H1 (cell line): ENCODE results near the gene SLC30A9. TPM values are rescaled to one million over a fixed set of nuclear protein-coding genes. Genes with fewer than 3 reads are reported as not detected.

ENCODE experiments used
- CTCF ChIA-PET: fragments of 300-600 bp; sonication (Branson Sonifier 250); formaldehyde crosslinking; loops from one replicate; lab custom pipeline; 2021; ENCODE audit not compliant: partially characterized antibody; lab: Charles Lee
- POLR2A ChIA-PET: fragments of 300-600 bp; sonication (Branson Sonifier 250); formaldehyde crosslinking; loops from one replicate; lab custom pipeline; 2021; ENCODE audit warnings: inconsistent platforms; ENCODE audit not compliant: partially characterized antibody; lab: Charles Lee
- DNase-seq, 2 experiments: peaks; one replicate each; pipeline versions ENCODE4 v3.0.0 to v3.0.0-alpha.2; 2010 to 2022; ENCODE audit warnings: low spot score in 2 of 2, low read depth in 1 of 2, mixed read lengths in 1 of 2
- FAIRE-seq: peaks from 2 replicates; lab custom pipeline; 2011; peaks lifted over from hg19 to GRCh38; lab: Jason Lieb, UNC
- H2AFZ ChIP-seq: 2 replicates; pipeline ENCODE4 v1.8.1; 2012; ENCODE audit warnings: low read length, inconsistent platforms
- H2AK5ac ChIP-seq: 2 replicates; pipeline ENCODE4 v1.6.1; 2013; ENCODE audit warnings: low read depth, low read length
- H2BK120ac ChIP-seq: replicated peaks from 2 replicates; pipeline ENCODE3; 2013; ENCODE audit warnings: low read depth, low read length, inconsistent platforms
- H2BK12ac ChIP-seq: 2 replicates; pipeline ENCODE4 v1.6.1; 2013; ENCODE audit warnings: low read depth, low read length
- H2BK15ac ChIP-seq: 2 replicates; pipeline ENCODE4 v1.6.1; 2013; ENCODE audit warnings: low read length
- H2BK20ac ChIP-seq: 2 replicates; pipeline ENCODE4 v1.6.1; 2013; ENCODE audit warnings: low read length
- H2BK5ac ChIP-seq: 2 replicates; pipeline ENCODE4 v1.6.1; 2013; ENCODE audit warnings: low read depth, low read length
- H3K14ac ChIP-seq: 2 replicates; pipeline ENCODE4 v1.6.1; 2013; ENCODE audit warnings: inconsistent platforms; ENCODE audit not compliant: insufficient read length
- H3K18ac ChIP-seq: 2 replicates; pipeline ENCODE4 v1.6.1; 2013; ENCODE audit warnings: low read length; ENCODE audit errors: extremely low read depth
- H3K23ac ChIP-seq: 2 replicates; pipeline ENCODE4 v1.6.1; 2013; ENCODE audit warnings: inconsistent platforms; ENCODE audit not compliant: insufficient read length
- H3K23me2 ChIP-seq: 2 replicates; pipeline ENCODE4 v1.6.1; 2013; ENCODE audit warnings: low read depth, low read length
- H3K27ac ChIP-seq: 2 replicates; pipeline ENCODE4 v1.6.1; 2011; ENCODE audit warnings: low read depth, low read length, inconsistent platforms
- H3K27me3 ChIP-seq, 4 experiments: replicated peaks in 1 of 4; 1 replicate in 1 of 4; 2 replicates in 3 of 4; pipeline versions ENCODE4 v1.6.1 to v1.8.1; 2011 to 2013; ENCODE audit warnings: low read length in 3 of 4, mild to moderate bottlenecking in 3 of 4, inconsistent platforms in 2 of 4, mixed read lengths in 2 of 4, moderate library complexity in 1 of 4; ENCODE audit not compliant: control insufficient read depth in 3 of 4, insufficient read depth in 3 of 4; ENCODE audit errors: extremely low read depth in 1 of 4
- H3K36me3 ChIP-seq, 4 experiments: 2 replicates each; pipeline versions ENCODE4 v1.6.1 to v1.8.1; 2011 to 2013; ENCODE audit warnings: mild to moderate bottlenecking in 4 of 4, low read length in 3 of 4, moderate library complexity in 2 of 4, control low read depth in 1 of 4, inconsistent platforms in 1 of 4; ENCODE audit not compliant: insufficient read depth in 4 of 4, control insufficient read depth in 2 of 4
- H3K4ac ChIP-seq: replicated peaks from 2 replicates; pipeline ENCODE3; 2013; ENCODE audit warnings: low read length, low read depth, mixed read lengths, inconsistent platforms; ENCODE audit not compliant: insufficient read length
- H3K4me1 ChIP-seq, 4 experiments: replicated peaks in 1 of 4; 1 replicate in 1 of 4; 2 replicates in 3 of 4; pipeline versions ENCODE4 v1.6.1 to v1.8.1; 2011 to 2013; ENCODE audit warnings: low read length in 3 of 4, inconsistent platforms in 2 of 4, mixed read lengths in 1 of 4; ENCODE audit not compliant: insufficient read depth in 4 of 4, control insufficient read depth in 3 of 4
- H3K4me2 ChIP-seq, 2 experiments: 2 replicates each; pipeline versions ENCODE4 v1.6.1 to v1.8.1; 2011 to 2013; ENCODE audit warnings: low read depth in 2 of 2, low read length in 2 of 2, control low read depth in 1 of 2, inconsistent platforms in 1 of 2, mild to moderate bottlenecking in 1 of 2; ENCODE audit not compliant: insufficient read depth in 1 of 2
- H3K4me3 ChIP-seq, 4 experiments: fragments of 200-600, 300-600 bp in 1 of 4; sonication (generic), shearing (Covaris generic), sonication (Bioruptor Twin) in 1 of 4; 2 replicates each; pipeline versions ENCODE4 v1.5.1 to v1.8.1; 2011 to 2016; ENCODE audit warnings: low read length in 4 of 4, low read depth in 3 of 4, control low read depth in 2 of 4, inconsistent platforms in 2 of 4, mild to moderate bottlenecking in 2 of 4, mixed read lengths in 1 of 4, moderate library complexity in 1 of 4; ENCODE audit not compliant: insufficient read depth in 2 of 4; ENCODE audit errors: extremely low read depth in 1 of 4
- H3K56ac ChIP-seq: replicated peaks from 2 replicates; pipeline ENCODE3; 2013; ENCODE audit warnings: low read depth, mild to moderate bottlenecking, mixed read lengths, low read length, inconsistent platforms; ENCODE audit not compliant: insufficient read length
- H3K79me1 ChIP-seq: 2 replicates; pipeline ENCODE4 v1.6.1; 2013; ENCODE audit warnings: low read depth, low read length, control low read depth
- H3K79me2 ChIP-seq, 2 experiments: 2 replicates each; pipeline versions ENCODE4 v1.6.1 to v1.8.1; 2012 to 2013; ENCODE audit warnings: low read length in 2 of 2, mild to moderate bottlenecking in 2 of 2, inconsistent platforms in 1 of 2; ENCODE audit not compliant: insufficient read depth in 2 of 2, control insufficient read depth in 1 of 2
- H3K9ac ChIP-seq, 4 experiments: replicated peaks in 1 of 4; 1 replicate in 1 of 4; 2 replicates in 3 of 4; pipeline versions ENCODE4 v1.6.1 to v1.8.1; 2011 to 2013; ENCODE audit warnings: low read depth in 3 of 4, low read length in 3 of 4, control low read depth in 2 of 4, mild to moderate bottlenecking in 2 of 4, moderate library complexity in 2 of 4, inconsistent platforms in 1 of 4; ENCODE audit errors: extremely low read depth in 1 of 4
- H3K9me3 ChIP-seq, 2 experiments: 2 replicates each; pipeline versions ENCODE4 v1.6.1 to v1.8.1; 2012 to 2013; ENCODE audit warnings: mild to moderate bottlenecking in 2 of 2, moderate library complexity in 2 of 2, control low read depth in 1 of 2, inconsistent platforms in 1 of 2, low read depth in 1 of 2, low read length in 1 of 2, mixed read lengths in 1 of 2; ENCODE audit not compliant: insufficient read depth in 2 of 2
- H4K20me1 ChIP-seq, 2 experiments: replicated peaks in 1 of 2; 2 replicates each; pipeline versions ENCODE3 to v1.8.1; 2011 to 2013; ENCODE audit warnings: inconsistent platforms in 2 of 2, low read length in 2 of 2, mild to moderate bottlenecking in 1 of 2; ENCODE audit not compliant: insufficient read depth in 2 of 2, control insufficient read depth in 1 of 2
- H4K5ac ChIP-seq: 2 replicates; pipeline ENCODE4 v1.6.1; 2013; ENCODE audit warnings: low read length, low read depth, mixed read lengths, inconsistent platforms; ENCODE audit not compliant: insufficient read length
- H4K8ac ChIP-seq: 2 replicates; pipeline ENCODE4 v1.8.0; 2013; ENCODE audit warnings: mild to moderate bottlenecking, moderate library complexity, low read length, inconsistent platforms; ENCODE audit not compliant: insufficient read depth; ENCODE audit errors: extremely low read depth
- H4K91ac ChIP-seq: replicated peaks from 2 replicates; pipeline ENCODE3; 2013; ENCODE audit warnings: low read length, mixed read lengths, inconsistent platforms; ENCODE audit not compliant: insufficient read length
- EZH2 ChIP-seq: fragments of 200-600 bp; sonication (generic); IDR thresholded peaks from 2 replicates; pipeline ENCODE4 v1.7.1; 2012; ENCODE audit warnings: low read depth, mild to moderate bottlenecking, moderate library complexity, low read length, inconsistent platforms; ENCODE audit not compliant: severe bottlenecking
- GABPA ChIP-seq: IDR thresholded peaks from 2 replicates; pipeline ENCODE4 v1.6.1; 2011; ENCODE audit warnings: mild to moderate bottlenecking, low read length, moderate library complexity, borderline replicate concordance; ENCODE audit not compliant: insufficient read depth
- HDAC6 ChIP-seq: IDR thresholded peaks from one replicate; pipeline ENCODE4 v1.7.1; 2012; ENCODE audit warnings: low read depth, mild to moderate bottlenecking, inconsistent platforms, low read length, moderate library complexity
- KDM1A ChIP-seq: fragments of 200-600, 300-600 bp; sonication (generic); IDR thresholded peaks from 2 replicates; pipeline ENCODE4 v1.7.1; 2016; ENCODE audit warnings: mild to moderate bottlenecking, low read length, borderline replicate concordance
- KDM5A ChIP-seq: fragments of 200-600 bp; IDR thresholded peaks from 2 replicates; pipeline ENCODE4 v1.7.1; 2012; ENCODE audit warnings: mild to moderate bottlenecking, low read length, inconsistent platforms, mixed read lengths
- POLR2AphosphoS5 ChIP-seq: IDR thresholded peaks from 2 replicates; pipeline ENCODE4 v1.6.1; 2011; ENCODE audit warnings: low read depth, low read length
- RAD21 ChIP-seq, 2 experiments: IDR thresholded peaks in 1 of 2; conservative IDR thresholded peaks in 1 of 2; 2 replicates each; pipeline ENCODE4 v1.6.1; 2011; ENCODE audit warnings: low read depth in 2 of 2, low read length in 2 of 2, improper control_type of control experiment in 1 of 2, inconsistent platforms in 1 of 2, mild to moderate bottlenecking in 1 of 2, moderate library complexity in 1 of 2
- RBBP5 ChIP-seq: IDR thresholded peaks from 2 replicates; pipeline ENCODE4 v1.7.1; 2012; ENCODE audit warnings: low read depth, mild to moderate bottlenecking, inconsistent platforms, low read length, moderate library complexity, borderline replicate concordance
- RXRA ChIP-seq: IDR thresholded peaks from 2 replicates; pipeline ENCODE4 v1.6.1; 2011; ENCODE audit warnings: low read depth, mild to moderate bottlenecking, low read length, moderate library complexity; ENCODE audit not compliant: insufficient read depth
- SIX5 ChIP-seq: IDR thresholded peaks from 2 replicates; pipeline ENCODE4 v1.6.1; 2011; ENCODE audit warnings: mild to moderate bottlenecking, low read depth, low read length
- SP2 ChIP-seq: IDR thresholded peaks from 2 replicates; pipeline ENCODE4 v1.6.1; 2012; ENCODE audit warnings: mild to moderate bottlenecking, low read length, inconsistent platforms
- SRF ChIP-seq: IDR thresholded peaks from 2 replicates; pipeline ENCODE4 v1.6.1; 2011; ENCODE audit warnings: mild to moderate bottlenecking, low read depth, low read length, moderate library complexity
- YY1 ChIP-seq: IDR thresholded peaks from 2 replicates; pipeline ENCODE4 v1.6.1; 2011; ENCODE audit warnings: low read depth, mild to moderate bottlenecking, low read length
- polyA plus RNA-seq, 7 experiments: library from polyadenylated mRNA; depleted of rRNA in 3 of 7; stranded (reverse) in 5 of 7; unstranded in 2 of 7; fragments of >200 nt in 5 of 7; fragments of 200-250 nt in 2 of 7; gene quantifications; 1 replicate in 5 of 7; 2 replicates in 1 of 7; 4 replicates in 1 of 7; pipeline versions ENCODE4 v1.2.1 to v1.2.3, GENCODE V29; 2011 to 2013; ENCODE audit warnings: missing spikeins in 2 of 7, mixed read lengths in 2 of 7
- total RNA-seq: library from RNA; stranded (reverse); fragmentation: NEBNext Ultra II Directional; extraction: Animal tissue kit (Norgen Biotek cat#: 25700); gene quantifications from 2 replicates; pipeline ENCODE4 v1.2.1, GENCODE V29; 2021
- TF ChIP-seq, protein P1 (sequence below): IDR thresholded peaks from 2 replicates; pipeline ENCODE4 v1.6.1; 2012; ENCODE audit warnings: low read length, inconsistent platforms

The SLC30A9 gene
- total and polyA plus RNA-seq, 2 of the 8 experiments (the other 6 are each of a cell fraction or from before 2014, with no cell fraction given), result 41.2 to 67.2 TPM

DNA sequence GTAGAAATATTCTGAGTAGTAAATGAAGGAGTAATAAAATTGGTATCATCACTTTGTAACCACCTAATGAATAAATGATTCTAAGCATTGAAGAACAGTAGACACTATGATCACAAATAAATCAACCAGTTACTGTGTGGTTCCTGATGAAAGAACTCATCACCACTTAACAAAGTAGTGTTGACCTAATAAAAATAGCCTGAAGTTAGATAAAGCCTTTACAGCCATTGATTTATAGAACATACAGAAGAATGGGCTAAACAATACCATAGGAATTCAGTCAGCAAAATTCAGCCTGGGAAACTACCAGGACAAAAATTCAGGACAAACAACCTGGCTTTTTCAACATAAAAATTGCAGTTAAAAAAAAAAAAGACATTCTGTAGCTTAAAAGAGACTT lies 9.0 kb downstream of the SLC30A9 start:
- Histone ChIP-seq H2BK15ac (no peak overlapping the region), H4K20me1 (peaks cover 0 to 3% of the 10 kb centered on the region in 2 experiments), H3K27ac (no peak overlapping the region), H3K36me3 (peaks cover 0 to 9% (median 1%) of the 10 kb centered on the region in 4 experiments; a peak in 3 of 8 replicates), H3K4me1 (no peaks in the 10 kb centered on the region), H3K14ac (no peak overlapping the region), H2AFZ (no peak overlapping the region), H2AK5ac (no peak overlapping the region), H3K4me3 (no peak overlapping the region), H3K18ac (no peak overlapping the region), H2BK20ac (no peak overlapping the region), H2BK12ac (no peak overlapping the region), H3K9me3 (no peaks in the 10 kb centered on the region), H4K91ac (no peak overlapping the region), H3K56ac (no peak overlapping the region), H3K79me1 (peaks cover 3% of the 10 kb centered on the region; the same call in 1 of the 2 replicates), H3K79me2 (peaks cover 0 to 55% of the 10 kb centered on the region in 2 experiments; a peak in 2 of 4 replicates), H3K23me2 (no peaks in the 10 kb centered on the region), H2BK5ac (no peak overlapping the region), H4K5ac (no peak overlapping the region), H3K9ac (no peak overlapping the region), H2BK120ac (no peak overlapping the region), H3K4ac (no peak overlapping the region), H4K8ac (no peak overlapping the region), H3K23ac (no peak overlapping the region), H3K27me3 (no peaks in the 10 kb centered on the region), H3K4me2 (no peak overlapping the region)
- POLR2A ChIA-PET, result no interaction called here
- FAIRE-seq, result no peak
- CTCF ChIA-PET, result no interaction called here
- DNase-seq, result no peak
- TF ChIP-seq SIX5 (no peak), HDAC6 (no peak), SRF (no peak), YY1 (no peak), POLR2AphosphoS5 (no peak), RBBP5 (no peak), RXRA (no peak), KDM5A (no peak), RAD21 (IDR thresholded peaks at IDR 0.05 in 1 of 2, conservative IDR thresholded peaks at IDR 0.05 in 1 of 2; ENCODE audit: low read depth in 2 of 2, low read length in 2 of 2) (no peak), KDM1A (no peak), GABPA (no peak), SP2 (no peak), EZH2 (no peak)
- TF ChIP-seq, protein P1, sequence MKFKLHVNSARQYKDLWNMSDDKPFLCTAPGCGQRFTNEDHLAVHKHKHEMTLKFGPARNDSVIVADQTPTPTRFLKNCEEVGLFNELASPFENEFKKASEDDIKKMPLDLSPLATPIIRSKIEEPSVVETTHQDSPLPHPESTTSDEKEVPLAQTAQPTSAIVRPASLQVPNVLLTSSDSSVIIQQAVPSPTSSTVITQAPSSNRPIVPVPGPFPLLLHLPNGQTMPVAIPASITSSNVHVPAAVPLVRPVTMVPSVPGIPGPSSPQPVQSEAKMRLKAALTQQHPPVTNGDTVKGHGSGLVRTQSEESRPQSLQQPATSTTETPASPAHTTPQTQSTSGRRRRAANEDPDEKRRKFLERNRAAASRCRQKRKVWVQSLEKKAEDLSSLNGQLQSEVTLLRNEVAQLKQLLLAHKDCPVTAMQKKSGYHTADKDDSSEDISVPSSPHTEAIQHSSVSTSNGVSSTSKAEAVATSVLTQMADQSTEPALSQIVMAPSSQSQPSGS, result no peak
